SK-N-SH treated with all-trans-retinoic acid at 6 μM for 48 hours (cell line): ENCODE results near the gene SPTSSA.

Experiments
- BACH2 ChIP-seq: fragments of 250-450 bp; sonication (Bioruptor Pico); IDR thresholded peaks from 2 replicates; pipeline ENCODE4 v1.9.0; 2021; ENCODE audit warnings: mild to moderate bottlenecking, borderline replicate concordance
- ZNF565 ChIP-seq: fragments of 450-650 bp; formaldehyde crosslinking; conservative IDR thresholded peaks from 2 replicates; pipeline ENCODE4 v1.5.0; 2020; ENCODE audit warnings: low read depth, mild to moderate bottlenecking, moderate library complexity
- TF ChIP-seq, protein P1 (sequence below): fragments of 250-450 bp; sonication (Bioruptor Pico); IDR thresholded peaks from 2 replicates; pipeline ENCODE4 v1.8.0; 2020; ENCODE audit warnings: mild to moderate bottlenecking, moderate library complexity, borderline replicate concordance
- TF ChIP-seq, protein P2 (sequence below): fragments of 250-450 bp; sonication (Bioruptor Pico); IDR thresholded peaks from 2 replicates; pipeline ENCODE4 v1.5.1; 2021; ENCODE audit warnings: mild to moderate bottlenecking, moderate library complexity

DNA sequence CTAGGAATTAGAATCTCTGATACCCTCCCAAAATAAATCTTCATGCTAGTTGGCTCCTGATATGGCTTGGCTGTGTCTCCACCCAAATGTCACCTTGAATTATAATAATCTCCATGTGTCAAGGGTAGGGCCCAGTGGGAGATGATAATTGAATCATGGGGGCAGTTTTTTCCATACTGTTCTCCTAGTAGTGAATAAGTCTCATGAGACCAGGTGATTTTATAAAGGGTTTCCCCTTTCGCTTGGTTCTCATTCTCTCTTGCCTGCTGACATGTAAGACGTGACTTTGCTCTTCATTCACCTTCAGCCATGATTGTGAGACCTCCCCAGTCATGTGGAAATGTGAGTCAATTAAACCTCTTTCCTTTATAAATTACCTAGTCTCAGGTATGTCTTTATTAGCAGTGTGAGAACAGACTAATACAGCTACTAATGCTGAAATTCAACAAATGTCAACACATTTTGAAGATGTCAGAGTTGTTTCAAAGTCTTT, 12.2 kb upstream of the SPTSSA start:
- TF ChIP-seq, protein P1, sequence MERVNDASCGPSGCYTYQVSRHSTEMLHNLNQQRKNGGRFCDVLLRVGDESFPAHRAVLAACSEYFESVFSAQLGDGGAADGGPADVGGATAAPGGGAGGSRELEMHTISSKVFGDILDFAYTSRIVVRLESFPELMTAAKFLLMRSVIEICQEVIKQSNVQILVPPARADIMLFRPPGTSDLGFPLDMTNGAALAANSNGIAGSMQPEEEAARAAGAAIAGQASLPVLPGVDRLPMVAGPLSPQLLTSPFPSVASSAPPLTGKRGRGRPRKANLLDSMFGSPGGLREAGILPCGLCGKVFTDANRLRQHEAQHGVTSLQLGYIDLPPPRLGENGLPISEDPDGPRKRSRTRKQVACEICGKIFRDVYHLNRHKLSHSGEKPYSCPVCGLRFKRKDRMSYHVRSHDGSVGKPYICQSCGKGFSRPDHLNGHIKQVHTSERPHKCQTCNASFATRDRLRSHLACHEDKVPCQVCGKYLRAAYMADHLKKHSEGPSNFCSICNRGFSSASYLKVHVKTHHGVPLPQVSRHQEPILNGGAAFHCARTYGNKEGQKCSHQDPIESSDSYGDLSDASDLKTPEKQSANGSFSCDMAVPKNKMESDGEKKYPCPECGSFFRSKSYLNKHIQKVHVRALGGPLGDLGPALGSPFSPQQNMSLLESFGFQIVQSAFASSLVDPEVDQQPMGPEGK (CRISPR knock-in tag), result no peak
- TF ChIP-seq ZNF565 (CRISPR knock-in tag) (no peak), BACH2 (CRISPR knock-in tag) (no peak)
- TF ChIP-seq, protein P2, sequence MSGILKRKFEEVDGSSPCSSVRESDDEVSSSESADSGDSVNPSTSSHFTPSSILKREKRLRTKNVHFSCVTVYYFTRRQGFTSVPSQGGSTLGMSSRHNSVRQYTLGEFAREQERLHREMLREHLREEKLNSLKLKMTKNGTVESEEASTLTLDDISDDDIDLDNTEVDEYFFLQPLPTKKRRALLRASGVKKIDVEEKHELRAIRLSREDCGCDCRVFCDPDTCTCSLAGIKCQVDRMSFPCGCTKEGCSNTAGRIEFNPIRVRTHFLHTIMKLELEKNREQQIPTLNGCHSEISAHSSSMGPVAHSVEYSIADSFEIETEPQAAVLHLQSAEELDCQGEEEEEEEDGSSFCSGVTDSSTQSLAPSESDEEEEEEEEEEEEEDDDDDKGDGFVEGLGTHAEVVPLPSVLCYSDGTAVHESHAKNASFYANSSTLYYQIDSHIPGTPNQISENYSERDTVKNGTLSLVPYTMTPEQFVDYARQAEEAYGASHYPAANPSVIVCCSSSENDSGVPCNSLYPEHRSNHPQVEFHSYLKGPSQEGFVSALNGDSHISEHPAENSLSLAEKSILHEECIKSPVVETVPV (CRISPR knock-in tag), result no peak
